Smooth muscle cell (in vitro differentiated cells): Measurements from ENCODE around the gene PSTPIP1. TPM values are rescaled to one million over a fixed set of nuclear protein-coding genes. Genes with fewer than 3 reads are reported as not detected.

ENCODE experiments used
- DNase-seq: peaks from one replicate; lab custom pipeline; 2025; ENCODE audit not compliant: unreplicated experiment; lab: John Stamatoyannopoulos, UW
- H2AFZ ChIP-seq: fragments of 200-600 bp; sonication (generic); 2 replicates; pipeline ENCODE4 v1.6.0; 2016; ENCODE audit warnings: antibody characterized with exemption, low read depth, mild to moderate bottlenecking
- H3F3A ChIP-seq: fragments of 200-600 bp; sonication (generic); 2 replicates; pipeline ENCODE4 v1.6.0; 2017; ENCODE audit warnings: antibody characterized with exemption, low read depth
- H3K27ac ChIP-seq: fragments of 200-600 bp; sonication (generic); 2 replicates; pipeline ENCODE4 v1.5.1; 2016; ENCODE audit warnings: low read depth, mild to moderate bottlenecking
- H3K27me3 ChIP-seq: fragments of 200-600 bp; sonication (generic); 2 replicates; pipeline ENCODE4 v1.6.1; 2016; ENCODE audit warnings: low read depth, mild to moderate bottlenecking
- H3K36me3 ChIP-seq: fragments of 200-600 bp; sonication (generic); 2 replicates; pipeline ENCODE4 v1.5.1; 2016; ENCODE audit warnings: low read depth
- H3K4me1 ChIP-seq: fragments of 200-600 bp; sonication (generic); 2 replicates; pipeline ENCODE4 v1.5.1; 2016; ENCODE audit warnings: low read depth
- H3K4me2 ChIP-seq: fragments of 200-600 bp; sonication (generic); 2 replicates; pipeline ENCODE4 v1.6.0; 2016; ENCODE audit warnings: mild to moderate bottlenecking
- H3K4me3 ChIP-seq: fragments of 200-600 bp; sonication (generic); 2 replicates; pipeline ENCODE4 v1.5.1; 2016; ENCODE audit warnings: mild to moderate bottlenecking
- H3K79me2 ChIP-seq: fragments of 200-600 bp; sonication (generic); 2 replicates; pipeline ENCODE4 v1.6.0; 2016; ENCODE audit warnings: low read depth, mild to moderate bottlenecking
- H3K9ac ChIP-seq: fragments of 200-600 bp; sonication (generic); 2 replicates; pipeline ENCODE4 v1.6.0; 2016; ENCODE audit warnings: low read depth
- H3K9me3 ChIP-seq: fragments of 200-600 bp; sonication (generic); replicated peaks from 2 replicates; pipeline ENCODE4 v1.5.1; 2016; ENCODE audit warnings: low read depth
- H4K20me1 ChIP-seq: fragments of 200-600 bp; sonication (generic); 2 replicates; pipeline ENCODE4 v1.6.0; 2016; ENCODE audit warnings: low read depth
- CTCF ChIP-seq: fragments of 200-600 bp; sonication (generic); IDR thresholded peaks from 2 replicates; pipeline ENCODE4 v1.5.1; 2017; ENCODE audit warnings: borderline replicate concordance, mild to moderate bottlenecking, antibody characterized with exemption; ENCODE audit not compliant: insufficient read depth, poor library complexity, severe bottlenecking
- WGBS: methylation state at CpG from one replicate; pipeline ENCODE4 v1.1.7; 2016; ENCODE audit warnings: low lambda C conversion rate; 5-methylcytosine and 5-hydroxymethylcytosine counted together
- polyA plus RNA-seq: library from polyadenylated mRNA; unstranded; fragments of >200 nt; fragmentation: Nextera tagmentation; extraction: Ambion mirVana; gene quantifications from 2 replicates; pipeline ENCODE4 v1.2.1, GENCODE V29; 2016
- total RNA-seq: library from RNA; depleted of rRNA; stranded (reverse); fragments of >200 nt; gene quantifications from 2 replicates; pipeline ENCODE4 v1.2.3, GENCODE V29; 2014

The PSTPIP1 gene
- total and polyA plus RNA-seq, 2 experiments from 2014 or later = 0.38 TPM; not detected in 1

GRCh38 chr15:77039848-77040247, 44.9 kb downstream of the PSTPIP1 start:
- H3K9ac ChIP-seq = no peak overlapping the region
- H3K4me1 ChIP-seq = no peaks in the 10 kb centered on the region
- H4K20me1 ChIP-seq = peaks cover 2% of the 10 kb centered on the region
- H3K4me2 ChIP-seq = no peak overlapping the region
- no peak overlapping the region for H3K27ac ChIP-seq
- no peaks in the 10 kb centered on the region for H3K36me3 ChIP-seq
- no peaks in the 10 kb centered on the region for H3K27me3 ChIP-seq
- H3K4me3 ChIP-seq = no peak overlapping the region
- H3F3A ChIP-seq = peaks cover 4% of the 10 kb centered on the region
- DNase-seq = no peak
- no peaks in the 10 kb centered on the region for H3K9me3 ChIP-seq
- no peaks in the 10 kb centered on the region for H3K79me2 ChIP-seq
- no peak for TF ChIP-seq CTCF
- WGBS = no CpG with 5 or more reads among the region's 8 CpGs
- no peak overlapping the region for H2AFZ ChIP-seq

DNA sequence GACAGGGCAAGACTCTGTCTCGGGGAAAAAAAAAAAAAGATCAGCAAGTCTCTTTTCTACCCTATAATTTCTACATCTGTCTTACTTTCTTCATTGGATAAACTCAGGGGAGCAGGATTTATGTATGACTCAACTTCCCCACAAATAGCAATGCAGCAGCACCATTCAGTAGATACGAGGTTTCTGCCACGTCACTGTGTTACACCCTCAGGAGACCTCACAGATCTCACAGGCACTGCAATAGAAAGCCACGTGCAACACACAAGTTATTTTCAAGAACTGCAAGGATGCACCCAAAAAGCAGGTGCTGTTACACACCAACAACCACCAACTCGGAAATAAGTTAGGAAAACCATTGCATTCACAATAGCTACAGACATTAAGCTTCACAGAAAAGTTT, 45.7 kb downstream of the PSTPIP1 start:
- Histone ChIP-seq H3K4me3 (no peak overlapping the region), H3K4me2 (no peak overlapping the region), H2AFZ (no peak overlapping the region), H3K4me1 (no peaks in the 10 kb centered on the region), H4K20me1 (peaks cover 2% of the 10 kb centered on the region), H3K36me3 (no peaks in the 10 kb centered on the region), H3K27ac (no peak overlapping the region), H3K9ac (no peak overlapping the region), H3K27me3 (no peaks in the 10 kb centered on the region), H3K79me2 (no peaks in the 10 kb centered on the region), H3F3A (peaks cover 4% of the 10 kb centered on the region), H3K9me3 (no peaks in the 10 kb centered on the region)
- no peak for DNase-seq
- WGBS = 86% methylated on average over 5 of the region's 5 CpGs
- TF ChIP-seq CTCF = no peak

- TF ChIP-seq CTCF = no peak
- Histone ChIP-seq H3K27ac (no peak overlapping the region), H3K9me3 (no peaks in the 10 kb centered on the region), H3K9ac (no peak overlapping the region), H3F3A (peaks cover 4% of the 10 kb centered on the region), H3K4me1 (no peaks in the 10 kb centered on the region), H3K36me3 (peaks cover 8% of the 10 kb centered on the region), H3K4me2 (no peak overlapping the region), H2AFZ (no peak overlapping the region), H4K20me1 (peaks cover 2% of the 10 kb centered on the region), H3K27me3 (no peaks in the 10 kb centered on the region), H3K79me2 (no peaks in the 10 kb centered on the region), H3K4me3 (no peak overlapping the region)
- no peak for DNase-seq
- WGBS = 94% methylated on average over 8 of the region's 8 CpGs
These were observed 47.5 kb downstream of the PSTPIP1 start for GRCh38 chr15:77042245-77042919.
